ENCODE data around the gene UGGT1.

DNA sequence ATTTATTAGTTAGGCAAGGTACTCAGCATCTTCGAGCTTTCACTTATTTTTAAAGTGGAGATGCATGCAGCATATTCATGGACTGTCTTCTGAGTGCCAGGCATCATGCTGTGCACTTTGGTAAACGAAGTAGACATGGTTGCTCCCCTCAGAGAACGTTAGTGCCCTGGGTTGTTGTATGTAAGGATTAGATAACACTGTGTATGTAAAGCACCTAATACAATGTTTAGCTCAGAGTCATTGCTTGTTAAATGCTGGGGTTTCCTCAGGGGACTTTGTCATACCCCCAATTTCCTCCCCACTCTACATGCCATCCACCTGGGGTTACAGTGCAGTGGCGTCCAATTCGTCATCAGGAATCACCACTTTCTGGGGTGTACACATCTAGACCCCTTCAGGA lies 2.8 kb downstream of the UGGT1 start:
- TF ChIP-seq POLR2A (IDR thresholded peaks at IDR 0.05; ENCODE audit: low read depth, low read length) (no peak), POLR2AphosphoS5 (IDR thresholded peaks at IDR 0.05; ENCODE audit: low read depth, low read length) (no peak), TAF1 (IDR thresholded peaks at IDR 0.05; ENCODE audit: borderline replicate concordance, low read depth, low read length) (no peak)

Measured in GM12892 (cell line).